Astrocyte (in vitro differentiated cells and primary cell): ENCODE results near the gene CFAP97.

Source experiments
- EZH2 ChIP-seq: IDR thresholded peaks from 2 replicates; pipeline ENCODE4 v1.6.1; 2012; ENCODE audit warnings: mild to moderate bottlenecking, low read length, inconsistent platforms; ENCODE audit not compliant: insufficient read depth
- TF ChIP-seq, protein P1 (sequence below): IDR thresholded peaks from 2 replicates; pipeline ENCODE4 v1.5.1; 2011; ENCODE audit warnings: low read depth, mild to moderate bottlenecking, inconsistent platforms, low read length, moderate library complexity; ENCODE audit not compliant: insufficient read depth

GRCh38 chr4:185182239-185182638, 21.6 kb downstream of the CFAP97 start:
- TF ChIP-seq, protein P1, sequence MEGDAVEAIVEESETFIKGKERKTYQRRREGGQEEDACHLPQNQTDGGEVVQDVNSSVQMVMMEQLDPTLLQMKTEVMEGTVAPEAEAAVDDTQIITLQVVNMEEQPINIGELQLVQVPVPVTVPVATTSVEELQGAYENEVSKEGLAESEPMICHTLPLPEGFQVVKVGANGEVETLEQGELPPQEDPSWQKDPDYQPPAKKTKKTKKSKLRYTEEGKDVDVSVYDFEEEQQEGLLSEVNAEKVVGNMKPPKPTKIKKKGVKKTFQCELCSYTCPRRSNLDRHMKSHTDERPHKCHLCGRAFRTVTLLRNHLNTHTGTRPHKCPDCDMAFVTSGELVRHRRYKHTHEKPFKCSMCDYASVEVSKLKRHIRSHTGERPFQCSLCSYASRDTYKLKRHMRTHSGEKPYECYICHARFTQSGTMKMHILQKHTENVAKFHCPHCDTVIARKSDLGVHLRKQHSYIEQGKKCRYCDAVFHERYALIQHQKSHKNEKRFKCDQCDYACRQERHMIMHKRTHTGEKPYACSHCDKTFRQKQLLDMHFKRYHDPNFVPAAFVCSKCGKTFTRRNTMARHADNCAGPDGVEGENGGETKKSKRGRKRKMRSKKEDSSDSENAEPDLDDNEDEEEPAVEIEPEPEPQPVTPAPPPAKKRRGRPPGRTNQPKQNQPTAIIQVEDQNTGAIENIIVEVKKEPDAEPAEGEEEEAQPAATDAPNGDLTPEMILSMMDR: no peak
- TF ChIP-seq EZH2: no peak
